HepG2 (cell line): Measurements from ENCODE around the gene AARS2. TPM values are rescaled to one million over a fixed set of nuclear protein-coding genes. Genes with fewer than 3 reads are reported as not detected.

Source experiments
- ATAC-seq: fragments of 200-7000 bp; cut with Tn5 transposase; 3 replicates; pipeline ENCODE4 v1.9.1; 2020; ENCODE audit warnings: mild to moderate bottlenecking, moderate library complexity
- BruUV-seq: library from RNA; stranded (reverse); fragments of 400-500 nt; replicated peaks from 2 replicates; lab custom pipeline; 2021; lab: Mats Ljungman, UMichigan
- CTCF ChIA-PET: fragments of 300-600 bp; formaldehyde crosslinking; extraction: SDS; loops from one replicate; lab custom pipeline; 2021; ENCODE audit warnings: low total read pairs, inconsistent platforms, low intra/inter-chr PET ratio; lab: Yijun Ruan, JAX
- POLR2A ChIA-PET: fragments of 350-600 bp; sonication (Branson Sonifier 250); formaldehyde crosslinking; loops from one replicate; lab custom pipeline; 2020; ENCODE audit warnings: antibody characterized with exemption, inconsistent platforms; lab: Yijun Ruan, JAX
- DNase-seq: peaks from one replicate; pipeline ENCODE4 v3.0.0-alpha.2; 2015; ENCODE audit warnings: low spot score
- FAIRE-seq: peaks from 3 replicates; lab custom pipeline; 2011; peaks lifted over from hg19 to GRCh38; lab: Jason Lieb, UNC
- H2AFZ ChIP-seq: one replicate; pipeline ENCODE4 v1.6.1; 2011; ENCODE audit warnings: low read length, inconsistent platforms
- H3K27ac ChIP-seq: fragments of 300-600 bp; 3 replicates; pipeline ENCODE4 v1.8.0; 2011; ENCODE audit warnings: mixed run types, mild to moderate bottlenecking, mixed read lengths, low read length, inconsistent platforms; ENCODE audit not compliant: insufficient read depth; ENCODE audit errors: extremely low read length
- H3K27me3 ChIP-seq, 2 experiments: fragments of 200-600 bp in 1 of 2; 2 replicates in 1 of 2; 3 replicates in 1 of 2; pipeline versions ENCODE4 v1.6.0 to v1.8.0; 2011; ENCODE audit warnings: low read length in 2 of 2, mild to moderate bottlenecking in 2 of 2, moderate library complexity in 2 of 2, inconsistent platforms in 1 of 2; ENCODE audit not compliant: insufficient read depth in 2 of 2, control insufficient read depth in 1 of 2
- H3K36me3 ChIP-seq, 2 experiments: fragments of 200-600 bp in 1 of 2; replicated peaks in 1 of 2; 2 replicates in 1 of 2; 3 replicates in 1 of 2; pipeline versions ENCODE4 v1.5.1 to v1.8.0; 2011; ENCODE audit warnings: low read length in 2 of 2, inconsistent platforms in 1 of 2; ENCODE audit not compliant: insufficient read depth in 2 of 2, control insufficient read depth in 1 of 2
- H3K4me1 ChIP-seq: 2 replicates; pipeline ENCODE4 v1.5.1; 2012; ENCODE audit warnings: low read length, inconsistent platforms; ENCODE audit not compliant: insufficient read depth
- H3K4me2 ChIP-seq: 2 replicates; pipeline ENCODE4 v1.6.0; 2011; ENCODE audit warnings: low read depth, low read length, inconsistent platforms
- H3K4me3 ChIP-seq, 3 experiments: fragments of 200-600 bp in 1 of 3; sonication (generic), shearing (Covaris generic) in 1 of 3; replicated peaks in 1 of 3; 2 replicates each; pipeline ENCODE4 v1.5.1; 2011 to 2016; ENCODE audit warnings: low read length in 3 of 3, inconsistent platforms in 2 of 3, low read depth in 2 of 3, mild to moderate bottlenecking in 2 of 3, control low read depth in 1 of 3, mixed read lengths in 1 of 3; ENCODE audit not compliant: insufficient read depth in 1 of 3
- H3K79me2 ChIP-seq: one replicate; pipeline ENCODE4 v1.6.1; 2011; ENCODE audit warnings: low read length, inconsistent platforms; ENCODE audit not compliant: insufficient read depth
- H3K9ac ChIP-seq: 2 replicates; pipeline ENCODE4 v1.6.0; 2011; ENCODE audit warnings: mild to moderate bottlenecking, low read depth, low read length, inconsistent platforms; ENCODE audit not compliant: insufficient read depth
- H3K9me3 ChIP-seq: 2 replicates; pipeline ENCODE4 v1.5.1; 2012; ENCODE audit warnings: mild to moderate bottlenecking, low read length
- H4K20me1 ChIP-seq: 2 replicates; pipeline ENCODE4 v1.6.0; 2011; ENCODE audit warnings: inconsistent platforms, mild to moderate bottlenecking, low read length, moderate library complexity; ENCODE audit not compliant: insufficient read depth
- BRCA1 ChIP-seq: sonication (generic); formaldehyde crosslinking; IDR thresholded peaks from 2 replicates; pipeline ENCODE4 v1.4.0; 2020; ENCODE audit warnings: missing genetic modification reagents
- EHMT2 ChIP-seq: fragments of 200-600 bp; sonication (generic); IDR thresholded peaks from 2 replicates; pipeline ENCODE4 v1.7.0; 2017; ENCODE audit warnings: antibody characterized with exemption, low read depth, low read length, borderline replicate concordance
- GATAD1 ChIP-seq: IDR thresholded peaks from 2 replicates; pipeline ENCODE4 v1.6.1; 2016; ENCODE audit warnings: missing genetic modification reagents, missing compliant biosample characterization
- GFI1 ChIP-seq: sonication (generic); formaldehyde crosslinking; IDR thresholded peaks from 2 replicates; pipeline ENCODE4 v1.5.0; 2020; ENCODE audit warnings: missing genetic modification reagents, mild to moderate bottlenecking, borderline replicate concordance
- MATR3 ChIP-seq: sonication (generic); formaldehyde crosslinking; IDR thresholded peaks from 2 replicates; pipeline ENCODE4 v1.4.0; 2020; ENCODE audit warnings: missing genetic modification reagents
- MIER2 ChIP-seq: IDR thresholded peaks from 2 replicates; pipeline ENCODE4 v1.6.1; 2016; ENCODE audit warnings: missing biosample characterization, missing genetic modification reagents
- NFE2L2 ChIP-seq: fragments of 150-350 bp; IDR thresholded peaks from 2 replicates; pipeline ENCODE4 v1.6.1; 2014; ENCODE audit warnings: low read length
- SIN3A ChIP-seq: IDR thresholded peaks from 2 replicates; pipeline ENCODE4 v1.6.1; 2011; ENCODE audit warnings: low read depth, mild to moderate bottlenecking, control low read depth, low read length, borderline replicate concordance
- TFAP4 ChIP-seq: sonication (generic); IDR thresholded peaks from 2 replicates; pipeline ENCODE4 v1.6.1; 2016; ENCODE audit warnings: low read depth, borderline replicate concordance
- YEATS2 ChIP-seq: sonication (generic); formaldehyde crosslinking; IDR thresholded peaks from 2 replicates; pipeline ENCODE4 v1.4.0; 2020; ENCODE audit warnings: missing genetic modification reagents, borderline replicate concordance
- ZC3H4 ChIP-seq: sonication (generic); formaldehyde crosslinking; IDR thresholded peaks from 2 replicates; pipeline ENCODE4 v1.4.0; 2020; ENCODE audit warnings: missing genetic modification reagents, borderline replicate concordance
- ZNF331 ChIP-seq: sonication (generic); formaldehyde crosslinking; IDR thresholded peaks from 2 replicates; pipeline ENCODE4 v1.4.0; 2020; ENCODE audit warnings: missing genetic modification reagents
- ZNF441 ChIP-seq: sonication (generic); formaldehyde crosslinking; IDR thresholded peaks from 2 replicates; pipeline ENCODE4 v1.7.0; 2021; ENCODE audit warnings: missing genetic modification reagents, borderline replicate concordance
- ZNF776 ChIP-seq: sonication (generic); formaldehyde crosslinking; IDR thresholded peaks from 2 replicates; pipeline ENCODE4 v1.4.0; 2020; ENCODE audit warnings: mild to moderate bottlenecking, missing genetic modification reagents
- WGBS: methylation state at CpG from one replicate; pipeline ENCODE4 v1.1.6; 2017; ENCODE audit warnings: low lambda C conversion rate; 5-methylcytosine and 5-hydroxymethylcytosine counted together
- in situ Hi-C: cut with HindIII; loops from 2 replicates; pipeline ENCODE4 v1.10.0; 2017; ENCODE audit warnings: low pct_unique_long_range_greater_than_20kb; ENCODE audit not compliant: extremely low pct_ligation_motif_present
- intact Hi-C: fragments of 100-400 bp; cut with micrococcal nuclease; formaldehyde crosslinking; loops from one replicate; pipeline ENCODE4 v1.10.0; 2022; ENCODE audit not compliant: unreplicated experiment
- polyA plus RNA-seq, 8 experiments: library from polyadenylated mRNA; depleted of rRNA in 3 of 8; stranded (reverse) in 7 of 8; unstranded in 1 of 8; fragments of >200 nt; fragmentation: Illumina TruSeq in 4 of 8; extraction: Trizol in 4 of 8; gene quantifications; 2 replicates each; pipeline versions ENCODE4 v1.2.1 to v1.2.3, GENCODE V29; 2011 to 2016; ENCODE audit warnings: low read depth in 4 of 8, missing spikeins in 1 of 8, mixed read lengths in 1 of 8; ENCODE audit not compliant: insufficient read depth in 1 of 8
- total RNA-seq, 5 experiments: library from RNA; depleted of rRNA; stranded (reverse); fragments of >200 nt; fragmentation: Illumina TruSeq; extraction: Trizol; gene quantifications; 2 replicates each; pipeline ENCODE4 v1.2.3, GENCODE V29; 2016; ENCODE audit warnings: low read depth in 1 of 5
- TF ChIP-seq, protein P1 (sequence below): IDR thresholded peaks from 2 replicates; pipeline ENCODE4 v1.6.1; 2016; ENCODE audit warnings: low read depth, control low read depth
- TF ChIP-seq, protein P2 (sequence below): sonication (generic); formaldehyde crosslinking; conservative IDR thresholded peaks from 2 replicates; pipeline ENCODE4 v1.4.0; 2020; ENCODE audit warnings: missing genetic modification reagents
- TF ChIP-seq, protein P3 (sequence below): sonication (generic); formaldehyde crosslinking; conservative IDR thresholded peaks from 2 replicates; pipeline ENCODE4 v1.8.1; 2023; ENCODE audit warnings: missing genetic modification reagents

Gene AARS2
- total and polyA plus RNA-seq, 2 of the 13 experiments (the other 11 are each of a cell fraction or from before 2014, with no cell fraction given) = 7.5 to 24.1 TPM

DNA sequence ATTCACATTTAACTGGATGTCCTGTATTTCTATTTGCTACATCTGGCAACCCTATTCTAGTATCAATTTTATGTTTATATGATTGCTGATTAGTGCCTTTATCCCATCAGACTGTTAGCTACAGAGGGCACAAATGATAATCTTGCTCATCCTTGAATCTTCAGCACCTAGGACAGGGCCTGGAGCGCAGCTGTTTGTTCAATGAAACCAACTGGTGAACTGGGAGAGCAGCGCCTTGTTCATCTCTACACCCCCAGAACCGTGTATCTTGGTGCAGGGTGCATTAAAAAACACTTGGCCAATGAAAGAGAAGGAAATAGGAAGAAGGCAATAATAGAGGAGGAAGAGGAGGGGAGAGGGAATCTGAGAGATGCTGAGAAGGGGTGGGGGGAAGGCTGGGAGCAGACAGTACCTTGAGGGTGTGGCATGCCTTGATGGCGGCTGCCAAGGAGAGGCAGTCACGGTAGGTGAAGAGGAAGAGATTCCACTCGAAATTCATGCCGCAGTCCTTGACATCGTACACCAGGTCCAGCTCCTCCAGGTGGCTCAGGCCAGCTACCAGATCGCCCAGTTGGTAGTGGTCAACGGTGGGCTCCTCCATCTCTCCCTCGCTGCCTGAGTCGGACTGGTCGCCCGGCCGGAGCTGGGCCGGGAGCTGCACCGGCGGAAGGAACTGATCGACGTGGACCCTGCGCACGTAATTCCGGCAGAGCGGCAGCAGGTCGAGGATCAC, 27.4 kb downstream of the AARS2 start:
- BruUV-seq = no TSS peak
- Histone ChIP-seq H3K9ac (no peak overlapping the region), H3K4me1 (no peaks in the 10 kb centered on the region), H4K20me1 (no peaks in the 10 kb centered on the region; the same call in 1 of the 2 replicates), H3K4me3 (no peak overlapping the region), H3K9me3 (no peaks in the 10 kb centered on the region), H3K36me3 (no peaks in the 10 kb centered on the region), H2AFZ (no peak overlapping the region), H3K27ac (no peak overlapping the region), H3K4me2 (no peak overlapping the region), H3K27me3 (peaks cover 1 to 75% of the 10 kb centered on the region in 2 experiments), H3K79me2 (no peaks in the 10 kb centered on the region)
- ChIA-PET CTCF (no interaction called here), POLR2A (no interaction called here)
- intact Hi-C loops (no loop called here), in situ Hi-C loops (no loop called here)
- ATAC-seq (peak; percentile 36; the same call in 2 of the 3 replicates), DNase-seq (no peak), FAIRE-seq (no peak)
- WGBS = 57% methylated on average over 25 of the region's 25 CpGs
- TF ChIP-seq, protein P1, sequence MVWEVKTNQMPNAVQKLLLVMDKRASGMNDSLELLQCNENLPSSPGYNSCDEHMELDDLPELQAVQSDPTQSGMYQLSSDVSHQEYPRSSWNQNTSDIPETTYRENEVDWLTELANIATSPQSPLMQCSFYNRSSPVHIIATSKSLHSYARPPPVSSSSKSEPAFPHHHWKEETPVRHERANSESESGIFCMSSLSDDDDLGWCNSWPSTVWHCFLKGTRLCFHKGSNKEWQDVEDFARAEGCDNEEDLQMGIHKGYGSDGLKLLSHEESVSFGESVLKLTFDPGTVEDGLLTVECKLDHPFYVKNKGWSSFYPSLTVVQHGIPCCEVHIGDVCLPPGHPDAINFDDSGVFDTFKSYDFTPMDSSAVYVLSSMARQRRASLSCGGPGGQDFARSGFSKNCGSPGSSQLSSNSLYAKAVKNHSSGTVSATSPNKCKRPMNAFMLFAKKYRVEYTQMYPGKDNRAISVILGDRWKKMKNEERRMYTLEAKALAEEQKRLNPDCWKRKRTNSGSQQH (CRISPR knock-in tag) = 0 out of 2 replicates have a peak, but pooled peaks have one; percentile 41
- no peak for TF ChIP-seq YEATS2 (CRISPR knock-in tag)
- no peak for TF ChIP-seq ZNF441
- TF ChIP-seq MATR3 (CRISPR knock-in tag) = 0 out of 2 replicates have a peak, but pooled peaks have one; percentile 38
- peak; percentile 70; the same call in 1 of the 2 replicates for TF ChIP-seq TFAP4
- TF ChIP-seq SIN3A = 0 out of 2 replicates have a peak, but pooled peaks have one; percentile 37
- no peak for TF ChIP-seq ZNF776
- no peak for TF ChIP-seq NFE2L2
- TF ChIP-seq MIER2 (CRISPR knock-in tag) = peak; percentile 97
- no peak for TF ChIP-seq GFI1 (CRISPR knock-in tag)
- TF ChIP-seq EHMT2 = peak; percentile 94
- no peak for TF ChIP-seq ZC3H4 (CRISPR knock-in tag)
- TF ChIP-seq, protein P2, sequence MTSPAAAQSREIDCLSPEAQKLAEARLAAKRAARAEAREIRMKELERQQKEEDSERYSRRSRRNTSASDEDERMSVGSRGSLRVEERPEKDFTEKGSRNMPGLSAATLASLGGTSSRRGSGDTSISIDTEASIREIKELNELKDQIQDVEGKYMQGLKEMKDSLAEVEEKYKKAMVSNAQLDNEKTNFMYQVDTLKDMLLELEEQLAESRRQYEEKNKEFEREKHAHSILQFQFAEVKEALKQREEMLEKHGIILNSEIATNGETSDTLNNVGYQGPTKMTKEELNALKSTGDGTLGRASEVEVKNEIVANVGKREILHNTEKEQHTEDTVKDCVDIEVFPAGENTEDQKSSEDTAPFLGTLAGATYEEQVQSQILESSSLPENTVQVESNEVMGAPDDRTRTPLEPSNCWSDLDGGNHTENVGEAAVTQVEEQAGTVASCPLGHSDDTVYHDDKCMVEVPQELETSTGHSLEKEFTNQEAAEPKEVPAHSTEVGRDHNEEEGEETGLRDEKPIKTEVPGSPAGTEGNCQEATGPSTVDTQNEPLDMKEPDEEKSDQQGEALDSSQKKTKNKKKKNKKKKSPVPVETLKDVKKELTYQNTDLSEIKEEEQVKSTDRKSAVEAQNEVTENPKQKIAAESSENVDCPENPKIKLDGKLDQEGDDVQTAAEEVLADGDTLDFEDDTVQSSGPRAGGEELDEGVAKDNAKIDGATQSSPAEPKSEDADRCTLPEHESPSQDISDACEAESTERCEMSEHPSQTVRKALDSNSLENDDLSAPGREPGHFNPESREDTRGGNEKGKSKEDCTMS (CRISPR knock-in tag) = no peak
- no peak for TF ChIP-seq BRCA1 (CRISPR knock-in tag)
- no peak for TF ChIP-seq GATAD1 (CRISPR knock-in tag)
- TF ChIP-seq, protein P3, sequence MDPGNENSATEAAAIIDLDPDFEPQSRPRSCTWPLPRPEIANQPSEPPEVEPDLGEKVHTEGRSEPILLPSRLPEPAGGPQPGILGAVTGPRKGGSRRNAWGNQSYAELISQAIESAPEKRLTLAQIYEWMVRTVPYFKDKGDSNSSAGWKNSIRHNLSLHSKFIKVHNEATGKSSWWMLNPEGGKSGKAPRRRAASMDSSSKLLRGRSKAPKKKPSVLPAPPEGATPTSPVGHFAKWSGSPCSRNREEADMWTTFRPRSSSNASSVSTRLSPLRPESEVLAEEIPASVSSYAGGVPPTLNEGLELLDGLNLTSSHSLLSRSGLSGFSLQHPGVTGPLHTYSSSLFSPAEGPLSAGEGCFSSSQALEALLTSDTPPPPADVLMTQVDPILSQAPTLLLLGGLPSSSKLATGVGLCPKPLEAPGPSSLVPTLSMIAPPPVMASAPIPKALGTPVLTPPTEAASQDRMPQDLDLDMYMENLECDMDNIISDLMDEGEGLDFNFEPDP (CRISPR knock-in tag) = no peak
- TF ChIP-seq ZNF331 (CRISPR knock-in tag) = 0 out of 2 replicates have a peak, but pooled peaks have one; percentile 37
